IgD-negative memory B cell (primary cell): Measurements from ENCODE around the gene CRACDL. TPM values are rescaled to one million over a fixed set of nuclear protein-coding genes. Genes with fewer than 3 reads are reported as not detected.

ENCODE experiments used
- H3K27ac Mint-ChIP-seq, 3 donors: one replicate each; pipeline ENCODE4 v1.8.0; 2020 to 2022; ENCODE audit warnings: mild to moderate bottlenecking in 3 of 3, mixed read lengths in 3 of 3, moderate library complexity in 1 of 3
- H3K27me3 Mint-ChIP-seq: one replicate; pipeline ENCODE4 v1.8.0; 2021; ENCODE audit warnings: mixed read lengths
- H3K36me3 Mint-ChIP-seq: one replicate; pipeline ENCODE4 v1.8.0; 2020; ENCODE audit warnings: mild to moderate bottlenecking, mixed read lengths
- H3K4me1 Mint-ChIP-seq, 3 donors: one replicate each; pipeline ENCODE4 v1.8.0; 2020 to 2022; ENCODE audit warnings: mixed read lengths in 3 of 3, mild to moderate bottlenecking in 1 of 3
- H3K4me3 Mint-ChIP-seq, 4 donors: one replicate each; pipeline ENCODE4 v1.8.0; 2020 to 2022; ENCODE audit warnings: mild to moderate bottlenecking in 4 of 4, mixed read lengths in 4 of 4, moderate library complexity in 3 of 4
- H3K9me3 Mint-ChIP-seq, 3 donors: one replicate each; pipeline ENCODE4 v1.8.0; 2020 to 2021; ENCODE audit warnings: mixed read lengths in 3 of 3, mild to moderate bottlenecking in 1 of 3
- polyA plus RNA-seq: library from polyadenylated mRNA; unstranded; fragments of 300-500 nt; fragmentation: Illumina TruSeq; gene quantifications from one replicate; pipeline ENCODE4 v1.2.3, GENCODE V29; 2021

The CRACDL gene, protein sequence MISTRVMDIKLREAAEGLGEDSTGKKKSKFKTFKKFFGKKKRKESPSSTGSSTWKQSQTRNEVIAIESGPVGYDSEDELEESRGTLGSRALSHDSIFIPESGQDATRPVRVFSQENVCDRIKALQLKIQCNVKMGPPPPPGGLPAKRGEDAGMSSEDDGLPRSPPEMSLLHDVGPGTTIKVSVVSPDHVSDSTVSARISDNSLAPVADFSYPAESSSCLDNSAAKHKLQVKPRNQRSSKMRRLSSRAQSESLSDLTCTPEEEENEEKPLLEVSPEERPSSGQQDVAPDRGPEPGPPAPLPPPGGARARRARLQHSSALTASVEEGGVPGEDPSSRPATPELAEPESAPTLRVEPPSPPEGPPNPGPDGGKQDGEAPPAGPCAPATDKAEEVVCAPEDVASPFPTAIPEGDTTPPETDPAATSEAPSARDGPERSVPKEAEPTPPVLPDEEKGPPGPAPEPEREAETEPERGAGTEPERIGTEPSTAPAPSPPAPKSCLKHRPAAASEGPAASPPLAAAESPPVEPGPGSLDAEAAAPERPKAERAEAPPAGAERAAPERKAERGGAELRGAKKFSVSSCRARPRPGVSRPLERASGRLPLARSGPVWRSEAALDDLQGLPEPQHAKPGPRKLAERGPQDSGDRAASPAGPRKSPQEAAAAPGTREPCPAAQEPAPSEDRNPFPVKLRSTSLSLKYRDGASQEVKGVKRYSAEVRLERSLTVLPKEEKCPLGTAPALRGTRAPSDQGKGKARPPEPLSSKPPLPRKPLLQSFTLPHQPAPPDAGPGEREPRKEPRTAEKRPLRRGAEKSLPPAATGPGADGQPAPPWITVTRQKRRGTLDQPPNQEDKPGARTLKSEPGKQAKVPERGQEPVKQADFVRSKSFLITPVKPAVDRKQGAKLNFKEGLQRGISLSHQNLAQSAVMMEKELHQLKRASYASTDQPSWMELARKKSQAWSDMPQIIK
- not detected for polyA plus RNA-seq

DNA sequence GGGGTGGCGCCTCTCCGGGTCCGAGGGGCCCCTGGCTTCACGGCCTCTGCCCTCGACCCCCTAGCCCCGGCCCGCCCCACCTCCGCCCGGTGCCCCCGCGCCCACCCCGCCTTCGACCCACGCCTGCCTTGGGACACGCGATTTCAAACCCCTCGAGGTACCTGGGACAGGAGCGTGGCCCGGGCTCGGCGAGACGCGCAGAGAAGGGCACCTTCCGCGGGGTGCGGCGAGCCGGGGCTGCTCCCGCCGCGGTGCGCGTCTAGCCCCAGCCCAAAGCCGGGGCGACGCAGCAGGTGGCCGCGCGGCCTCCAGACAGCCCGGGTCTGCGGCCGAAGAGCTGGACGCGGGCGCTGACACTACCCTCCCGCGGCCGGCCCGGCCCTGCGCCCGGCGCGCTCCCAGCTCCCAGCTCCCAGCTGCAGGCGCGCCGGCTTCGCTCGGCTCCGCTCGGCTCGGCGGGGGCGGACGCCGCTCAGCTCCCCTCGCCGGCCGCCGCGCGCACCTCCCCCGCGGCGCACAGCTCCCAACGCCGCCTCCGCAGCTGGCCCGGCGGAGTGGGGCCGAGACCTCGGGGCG, at the start of gene CRACDL:
Gene CRACDL (minus strand): TSS at position 449 of the 576 bp plus-strand sequence. CDS start 89,425 bp downstream, outside the sequence.
- peaks cover 7 to 13% (median 8%) of the 10 kb centered on the region in 3 donors for H3K4me1 Mint-ChIP-seq
- peak within 1 kb of the TSS in 1 of 3 donors; percentile 80 for H3K27ac Mint-ChIP-seq
- peaks cover 38% of the 10 kb centered on the region for H3K27me3 Mint-ChIP-seq
- peak within 1 kb of the TSS; percentile 33 to 93 (median 82) for H3K4me3 Mint-ChIP-seq
- no peaks in the 10 kb centered on the region for H3K36me3 Mint-ChIP-seq
- H3K9me3 Mint-ChIP-seq = no peaks in the 10 kb centered on the region

DNA sequence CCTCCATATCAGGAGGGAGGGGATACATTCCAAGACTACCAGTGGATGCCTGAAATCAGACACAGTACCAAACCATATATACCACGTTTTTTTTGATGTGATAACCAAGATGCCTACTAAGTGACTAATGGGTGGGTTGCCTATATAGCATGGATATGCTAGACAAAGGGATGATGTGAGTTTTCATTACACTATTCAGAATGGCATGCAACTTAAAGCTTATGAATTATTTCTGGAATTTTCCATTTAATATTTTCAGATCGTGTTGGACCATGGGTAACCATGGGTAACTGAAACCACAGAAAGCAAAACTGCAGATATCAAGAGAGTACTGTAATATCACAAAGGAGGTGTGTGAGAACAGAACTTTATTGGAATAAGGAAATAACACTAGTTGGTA, 39.6 kb upstream of the CRACDL start:
- Mint-ChIP-seq H3K27ac (no peak overlapping the region), H3K9me3 (peaks cover 7 to 37% (median 21%) of the 10 kb centered on the region in 3 donors), H3K4me1 (no peaks in the 10 kb centered on the region), H3K27me3 (peaks cover 3% of the 10 kb centered on the region), H3K4me3 (no peak overlapping the region), H3K36me3 (peaks cover 5% of the 10 kb centered on the region)

DNA sequence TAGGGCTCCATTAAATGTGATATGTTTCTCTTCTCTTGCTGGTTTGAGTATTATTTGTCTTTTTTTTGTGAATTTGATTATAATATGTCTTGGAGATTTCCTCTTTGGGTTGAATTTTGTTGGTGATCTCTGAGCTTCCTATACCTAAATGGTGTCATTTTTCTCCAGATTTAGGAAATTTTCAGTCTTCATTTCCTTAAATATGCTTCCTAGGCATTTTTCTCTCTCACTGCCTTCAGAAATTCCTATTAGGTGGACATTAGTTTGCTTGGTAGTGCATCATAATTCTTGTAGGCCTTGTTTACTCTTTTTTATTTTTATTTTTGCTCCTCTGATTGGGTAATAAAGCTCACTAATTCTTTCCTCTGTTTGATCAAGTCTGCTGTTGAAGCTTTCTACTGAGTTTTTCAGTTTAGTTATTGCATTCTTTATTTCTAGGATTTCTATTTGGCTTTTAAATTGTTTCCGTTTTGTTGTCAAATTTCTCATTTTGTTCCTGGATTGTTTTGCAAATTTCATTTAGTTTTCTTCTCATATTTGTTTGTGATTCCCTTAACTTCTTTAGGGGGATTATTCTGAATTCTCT, 36.6 kb upstream of the CRACDL start:
- Mint-ChIP-seq H3K4me1 (no peaks in the 10 kb centered on the region), H3K27ac (no peak overlapping the region), H3K27me3 (peaks cover 3% of the 10 kb centered on the region), H3K9me3 (peaks cover 7 to 48% (median 38%) of the 10 kb centered on the region in 3 donors), H3K36me3 (peaks cover 7% of the 10 kb centered on the region), H3K4me3 (no peak overlapping the region)

DNA sequence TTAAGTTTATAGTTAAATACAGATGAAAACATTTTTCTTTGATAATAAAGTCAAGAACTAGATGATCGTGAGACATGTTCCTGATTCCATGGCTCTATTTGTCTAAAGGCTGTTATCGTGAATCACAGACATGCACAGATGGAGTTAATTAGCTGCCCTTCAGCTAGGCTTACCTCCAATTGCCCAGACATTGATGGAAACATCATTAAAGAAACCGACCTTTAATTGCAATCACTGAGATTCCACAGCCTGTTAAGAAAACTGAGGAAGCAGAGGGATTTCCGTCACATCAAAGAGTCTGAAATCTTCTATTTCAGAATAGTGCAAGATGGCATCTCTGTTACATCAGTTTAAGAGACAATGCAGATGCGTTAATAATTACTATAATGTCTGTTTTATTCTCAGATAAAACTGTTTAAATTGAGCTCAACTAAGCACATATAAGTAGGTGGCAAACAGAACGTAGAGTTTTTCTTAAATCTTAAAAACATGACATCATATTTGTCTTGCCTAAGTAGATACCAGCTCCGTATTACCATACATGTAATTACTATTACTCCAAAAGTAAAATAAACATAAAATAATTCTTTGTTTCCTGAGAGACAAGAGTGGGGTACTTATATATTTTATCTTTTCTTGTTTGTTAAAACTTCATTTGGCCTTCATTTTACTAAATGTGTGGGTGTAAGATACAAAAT, 23.9 kb upstream of the CRACDL start:
- no peak overlapping the region for H3K4me3 Mint-ChIP-seq

DNA sequence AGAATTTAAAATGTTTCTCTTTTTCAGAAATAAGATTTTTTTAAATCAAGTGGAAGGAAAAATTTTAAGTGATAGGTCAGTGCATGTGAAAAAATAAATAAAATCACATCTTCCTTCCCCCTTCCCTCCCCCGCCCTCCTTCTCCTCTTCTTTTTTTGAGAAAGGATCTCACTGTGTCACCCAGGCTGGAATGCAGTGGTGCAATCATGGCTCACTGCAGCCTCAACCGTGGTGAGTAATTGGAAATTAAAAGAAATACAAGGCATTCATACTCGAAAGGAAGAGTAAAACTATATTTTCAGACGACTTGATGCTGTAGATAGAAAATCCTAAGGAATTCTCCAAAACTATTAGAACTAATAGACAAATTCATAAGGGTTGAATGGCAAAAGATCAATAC, 16.9 kb upstream of the CRACDL start:
- Mint-ChIP-seq H3K36me3 (no peaks in the 10 kb centered on the region), H3K9me3 (no peaks in the 10 kb centered on the region), H3K4me1 (peaks cover 0 to 1% (median 0%) of the 10 kb centered on the region in 3 donors), H3K27me3 (peaks cover 13% of the 10 kb centered on the region), H3K4me3 (no peak overlapping the region), H3K27ac (no peak overlapping the region)

More for the DNA sequence above, 23.9 kb upstream of the CRACDL start:
- Mint-ChIP-seq H3K4me1 (no peaks in the 10 kb centered on the region), H3K36me3 (peaks cover 2% of the 10 kb centered on the region), H3K27ac (no peak overlapping the region), H3K9me3 (peaks cover 9 to 11% (median 11%) of the 10 kb centered on the region in 3 donors), H3K27me3 (peaks cover 9% of the 10 kb centered on the region)

DNA sequence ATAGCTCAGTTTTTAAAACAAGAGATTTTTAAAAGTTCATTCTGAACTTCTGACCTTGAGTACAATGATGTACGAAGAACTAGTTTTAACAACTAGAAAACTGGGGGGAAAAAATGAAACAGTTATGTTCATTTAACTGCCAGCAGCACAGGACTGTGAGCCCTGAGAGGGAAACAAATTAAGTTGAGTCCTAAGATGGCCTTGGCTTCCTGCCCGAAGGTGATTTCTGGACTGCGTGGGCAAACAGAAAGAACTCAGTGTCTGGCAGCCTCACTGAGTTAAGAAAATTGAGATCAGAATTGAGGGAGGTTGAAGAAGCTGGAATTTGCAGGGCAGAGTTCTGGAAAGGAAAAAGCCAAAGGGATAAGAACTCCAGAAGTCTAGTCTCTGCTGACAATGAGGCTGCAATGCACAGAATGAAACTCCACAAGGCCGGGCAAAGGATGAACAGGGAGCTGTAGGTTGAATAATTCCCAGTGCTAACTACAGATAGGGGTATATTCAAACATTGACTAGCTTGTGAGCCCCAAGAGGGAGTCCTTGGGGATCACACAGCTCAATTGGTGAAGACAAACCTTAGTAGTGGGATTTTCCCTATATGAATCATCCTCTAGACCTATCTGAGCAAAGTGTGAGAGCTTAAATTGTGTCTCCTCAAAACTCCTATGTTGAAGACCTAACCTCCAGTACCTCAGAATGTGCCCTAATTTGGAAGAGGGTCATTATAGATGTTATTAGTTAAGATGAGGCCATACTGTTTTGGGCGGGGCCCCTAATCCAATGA, 13.1 kb upstream of the CRACDL start:
- Mint-ChIP-seq H3K27me3 (peaks cover 17% of the 10 kb centered on the region), H3K4me3 (no peak overlapping the region), H3K27ac (no peak overlapping the region), H3K4me1 (peaks cover 0 to 1% (median 0%) of the 10 kb centered on the region in 3 donors), H3K36me3 (peaks cover under 1% of the 10 kb centered on the region), H3K9me3 (no peaks in the 10 kb centered on the region)

DNA sequence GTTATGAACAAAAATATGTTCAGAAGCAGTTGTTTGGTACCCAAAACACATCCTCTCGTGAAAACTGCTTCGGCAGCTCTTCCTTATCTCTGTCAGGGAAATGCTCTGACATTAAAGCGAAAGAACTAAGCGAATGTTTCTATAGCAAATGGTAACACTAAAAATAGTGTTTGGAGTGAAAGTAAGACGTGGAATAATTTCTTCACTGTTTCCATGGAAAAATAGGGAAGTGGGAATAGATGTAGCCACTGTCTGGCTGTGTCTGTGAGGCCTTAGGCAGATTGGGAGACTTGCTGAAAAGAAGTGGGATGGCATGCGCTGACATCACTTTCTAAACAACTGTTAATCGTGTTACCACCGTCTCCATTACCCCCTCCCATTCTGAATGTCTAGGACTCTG, 11.5 kb upstream of the CRACDL start:
- no peaks in the 10 kb centered on the region for H3K9me3 Mint-ChIP-seq
- H3K27me3 Mint-ChIP-seq = peaks cover 17% of the 10 kb centered on the region
- peaks cover 2% of the 10 kb centered on the region for H3K36me3 Mint-ChIP-seq
- H3K4me3 Mint-ChIP-seq = no peak overlapping the region
- no peak overlapping the region for H3K27ac Mint-ChIP-seq
- H3K4me1 Mint-ChIP-seq = peaks cover 0 to 1% (median 0%) of the 10 kb centered on the region in 3 donors

DNA sequence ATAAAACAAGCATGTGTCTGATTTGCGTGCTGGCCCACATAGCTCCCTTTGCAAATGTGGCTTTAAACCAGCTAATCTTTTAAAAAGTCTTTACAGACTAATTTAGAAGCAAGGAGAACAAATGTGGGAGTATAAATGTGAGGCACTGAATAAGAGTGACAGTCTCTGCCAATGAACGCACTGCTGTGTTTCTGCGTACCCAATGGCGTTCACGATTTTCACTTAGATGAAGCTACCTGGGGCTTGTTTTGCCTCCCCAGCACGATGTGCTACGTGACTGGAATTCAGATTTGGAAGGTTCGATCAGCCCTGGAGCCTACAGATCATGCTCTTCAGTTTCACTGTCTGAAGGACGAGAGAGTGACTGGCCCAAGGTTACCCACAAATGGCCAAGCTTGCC, 10.8 kb upstream of the CRACDL start:
- Mint-ChIP-seq H3K4me3 (no peak overlapping the region), H3K36me3 (peaks cover 2% of the 10 kb centered on the region), H3K4me1 (peaks cover 0 to 1% (median 0%) of the 10 kb centered on the region in 3 donors), H3K27ac (no peak overlapping the region), H3K9me3 (no peaks in the 10 kb centered on the region), H3K27me3 (peaks cover 17% of the 10 kb centered on the region)

DNA sequence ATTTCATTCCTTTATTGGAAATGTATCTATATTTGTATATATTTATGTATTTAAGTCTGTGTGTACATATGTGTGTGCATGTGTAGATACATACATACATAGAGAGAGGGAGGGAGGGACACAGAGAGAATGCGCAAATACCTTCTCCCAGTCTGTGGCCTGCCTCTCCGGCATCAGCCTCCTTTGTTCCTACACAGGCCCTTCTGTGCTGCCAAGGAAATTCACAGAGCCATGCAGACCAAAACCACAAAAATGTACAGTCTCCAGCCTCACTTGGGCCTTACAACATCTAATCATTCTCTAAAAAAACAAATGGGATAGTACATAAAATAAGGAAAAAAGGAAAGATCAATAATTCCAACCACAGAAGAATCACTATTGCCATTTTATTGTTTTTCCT, 8.8 kb upstream of the CRACDL start:
- Mint-ChIP-seq H3K36me3 (peaks cover 2% of the 10 kb centered on the region), H3K27me3 (peaks cover 22% of the 10 kb centered on the region), H3K27ac (no peak overlapping the region), H3K9me3 (no peaks in the 10 kb centered on the region), H3K4me1 (no peaks in the 10 kb centered on the region), H3K4me3 (no peak overlapping the region)

DNA sequence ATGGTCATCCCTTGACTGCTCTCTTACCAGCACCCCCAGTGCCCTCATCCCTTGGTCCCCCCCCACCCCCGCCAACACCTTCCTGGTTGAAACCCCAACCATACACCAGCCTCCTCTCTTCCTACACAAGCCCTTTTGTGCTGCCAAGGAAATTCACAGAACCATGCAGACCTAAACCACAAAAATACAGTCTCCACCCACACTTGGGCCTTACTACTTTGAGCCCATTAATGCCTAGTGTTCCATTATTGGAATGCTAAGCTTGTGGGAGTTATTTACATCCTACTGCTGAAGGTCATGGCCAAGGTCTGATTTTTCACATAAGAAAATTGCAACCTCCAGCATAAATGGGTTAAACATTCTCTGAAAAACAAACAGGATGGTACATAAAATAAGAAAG, 4.1 kb upstream of the CRACDL start:
- Mint-ChIP-seq H3K9me3 (no peaks in the 10 kb centered on the region), H3K27ac (peak overlapping the region in 1 of 3 donors; percentile 64), H3K4me3 (no peak overlapping the region), H3K27me3 (peaks cover 31% of the 10 kb centered on the region), H3K4me1 (peaks cover 7 to 13% (median 7%) of the 10 kb centered on the region in 3 donors), H3K36me3 (peaks cover 2% of the 10 kb centered on the region)

DNA sequence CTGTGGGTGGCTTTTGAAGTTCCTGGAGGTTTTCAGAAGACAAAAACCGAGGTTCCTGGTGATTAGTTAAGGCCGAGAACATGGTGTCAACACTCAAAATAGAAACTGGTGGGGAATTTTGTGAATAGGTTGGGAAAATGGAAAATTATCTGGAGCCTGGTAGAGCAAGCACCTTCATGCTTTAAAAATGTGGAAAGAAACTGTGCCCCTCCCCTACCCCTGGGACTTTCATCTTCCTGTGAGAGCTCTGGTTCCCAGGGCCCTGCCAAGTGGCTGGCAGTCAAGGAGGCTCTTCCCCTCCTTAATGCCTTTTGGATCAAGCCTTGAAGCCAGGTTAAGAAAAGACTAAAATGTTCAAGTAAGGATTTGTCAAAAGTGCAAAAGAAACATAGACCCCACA, 1.9 kb upstream of the CRACDL start:
- no peaks in the 10 kb centered on the region for H3K36me3 Mint-ChIP-seq
- peak overlapping the region in 3 of 4 donors; percentile 18 to 80 (median 26) for H3K4me3 Mint-ChIP-seq
- H3K27me3 Mint-ChIP-seq = peaks cover 41% of the 10 kb centered on the region
- no peak overlapping the region for H3K27ac Mint-ChIP-seq
- peaks cover 7 to 13% (median 8%) of the 10 kb centered on the region in 3 donors for H3K4me1 Mint-ChIP-seq
- no peaks in the 10 kb centered on the region for H3K9me3 Mint-ChIP-seq

DNA sequence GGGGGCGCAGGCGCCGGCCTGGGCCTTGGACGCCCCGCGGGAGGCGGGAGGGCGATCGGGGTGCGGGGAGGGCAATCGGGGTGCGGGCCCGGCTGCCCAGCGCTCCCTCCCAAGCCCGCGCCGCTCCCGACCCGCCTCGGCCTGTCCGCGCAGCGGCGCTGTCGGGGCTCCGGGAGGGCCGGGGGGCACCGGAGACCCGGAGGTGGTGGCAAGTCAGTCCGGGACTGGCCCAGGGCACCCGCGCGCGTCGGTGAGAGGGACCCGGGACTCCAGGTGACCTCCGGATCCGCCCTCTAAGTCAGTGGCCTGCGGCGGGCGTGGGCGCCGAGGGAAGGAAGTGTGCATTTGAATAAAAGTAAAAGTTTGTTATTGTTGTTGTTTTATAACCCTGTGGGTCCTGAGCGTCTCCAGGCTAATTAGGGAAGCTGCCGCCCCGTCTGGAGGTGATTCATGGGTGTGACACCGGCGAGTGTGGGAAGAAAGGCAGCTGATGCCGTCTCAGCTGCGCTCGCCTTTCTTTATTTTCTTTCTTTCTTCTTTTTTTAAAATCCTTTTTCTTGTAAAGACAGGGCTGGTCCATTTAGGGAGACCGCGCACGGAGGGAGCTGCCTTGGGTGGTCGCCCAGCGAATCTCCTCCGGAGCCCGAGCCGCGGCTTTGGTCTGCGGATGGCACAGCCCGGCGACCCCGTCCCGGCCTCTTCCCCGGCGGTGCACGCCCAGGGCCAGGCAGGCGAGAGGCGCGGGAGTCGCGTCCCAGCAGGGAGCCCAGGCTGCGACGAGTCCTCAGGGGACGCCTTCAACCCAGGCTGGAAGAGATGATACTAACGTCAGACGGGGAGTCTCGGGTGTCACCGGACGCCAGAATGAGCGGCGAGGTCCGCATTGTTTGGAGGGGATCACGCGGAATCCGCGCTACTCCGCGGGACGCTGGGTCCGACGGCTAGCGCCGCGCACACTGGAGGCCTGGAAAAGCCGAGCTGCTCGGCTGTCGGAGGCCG, 627 bp upstream of the CRACDL start:
- H3K36me3 Mint-ChIP-seq = no peaks in the 10 kb centered on the region
- H3K4me1 Mint-ChIP-seq = peaks cover 7 to 13% (median 8%) of the 10 kb centered on the region in 3 donors
- no peaks in the 10 kb centered on the region for H3K9me3 Mint-ChIP-seq
- H3K27me3 Mint-ChIP-seq = peaks cover 41% of the 10 kb centered on the region
- peak overlapping the region; percentile 33 to 93 (median 82) for H3K4me3 Mint-ChIP-seq
- no peak overlapping the region for H3K27ac Mint-ChIP-seq
